NCI-H2081 treated with DMSO at 0.1 percent for 48 hours (cell line): ENCODE measurements around the gene SSBP2.

Experiments
- DNase-seq: peaks from one replicate; lab custom pipeline; 2025; lab: John Stamatoyannopoulos, UW

SSBP2 gene

GRCh38 chr5:81590498-81591384 lies 160.2 kb downstream of the SSBP2 start:
- DNase-seq, result no peak

DNA sequence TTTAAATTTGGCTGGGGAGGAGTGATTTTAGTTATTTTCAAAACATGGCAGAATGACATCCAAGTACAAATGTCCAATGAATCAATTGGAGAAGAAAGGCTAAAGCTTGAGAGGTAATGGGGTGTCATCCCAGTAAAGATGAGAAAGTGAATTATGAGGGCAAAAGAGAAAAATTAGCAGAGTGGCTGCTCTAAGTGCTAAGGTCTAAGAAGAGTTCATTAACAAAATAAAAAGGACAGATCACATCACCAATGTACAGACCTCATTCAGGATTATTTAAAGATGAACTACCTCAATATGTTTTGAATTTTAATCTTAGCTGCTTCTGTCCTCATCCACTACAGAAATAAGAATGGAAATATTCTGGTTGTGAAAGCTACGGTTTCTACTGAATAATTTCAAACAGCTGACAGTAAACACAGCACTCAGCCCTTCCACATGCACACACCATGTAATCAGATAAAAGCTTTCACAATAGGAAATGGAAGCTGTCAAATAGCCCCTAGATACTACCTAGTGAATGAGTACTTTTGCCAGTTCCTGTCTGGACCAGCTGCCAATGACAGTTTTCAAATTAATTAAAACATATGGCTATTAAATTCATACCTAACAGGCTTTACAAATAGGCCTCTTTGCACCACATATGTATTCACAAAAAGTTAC lies 171.5 kb downstream of the SSBP2 start:
- DNase-seq, result peak; percentile 26

DNA sequence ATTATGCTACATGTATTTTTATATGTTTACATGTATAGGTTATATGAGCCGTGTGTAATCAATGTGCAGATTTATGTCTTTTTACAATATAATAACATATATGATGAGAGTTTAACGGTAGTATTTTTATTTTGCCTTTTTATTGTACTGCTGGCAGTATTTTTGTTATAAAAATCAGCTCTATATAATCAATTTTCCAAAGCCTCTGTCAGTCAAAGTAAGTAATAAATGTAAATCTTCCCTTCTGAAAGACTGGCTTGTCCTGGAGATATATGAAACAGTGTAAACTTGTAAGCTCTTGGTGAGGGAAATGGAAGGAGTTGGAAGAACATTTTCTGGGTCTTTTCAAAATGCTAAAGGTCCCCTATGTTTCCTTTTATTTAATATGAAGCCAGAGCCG lies 173.8 kb downstream of the SSBP2 start:
- no peak for DNase-seq

- no peak for DNase-seq
Measured at GRCh38 chr5:81575924-81576323, 175.0 kb downstream of the SSBP2 start.

DNA sequence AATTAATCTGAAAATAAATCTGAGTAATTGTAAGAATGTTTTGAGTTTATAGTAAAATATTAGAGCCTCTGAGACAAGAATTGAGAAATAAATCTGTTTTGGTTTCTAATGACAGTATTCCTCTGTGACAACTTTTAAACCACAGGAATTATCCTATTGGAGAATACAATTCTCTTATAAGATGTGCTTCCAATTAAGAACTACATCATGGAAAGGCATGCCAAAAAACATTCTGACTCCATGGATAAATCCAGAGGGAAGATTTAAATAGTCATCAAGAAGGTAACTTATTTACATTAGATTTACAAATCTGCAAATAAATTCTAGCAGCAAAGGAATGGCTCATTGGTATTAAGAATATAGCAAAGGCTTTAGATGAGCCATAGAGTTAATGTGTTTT lies 178.7 kb downstream of the SSBP2 start:
- no peak for DNase-seq

DNA sequence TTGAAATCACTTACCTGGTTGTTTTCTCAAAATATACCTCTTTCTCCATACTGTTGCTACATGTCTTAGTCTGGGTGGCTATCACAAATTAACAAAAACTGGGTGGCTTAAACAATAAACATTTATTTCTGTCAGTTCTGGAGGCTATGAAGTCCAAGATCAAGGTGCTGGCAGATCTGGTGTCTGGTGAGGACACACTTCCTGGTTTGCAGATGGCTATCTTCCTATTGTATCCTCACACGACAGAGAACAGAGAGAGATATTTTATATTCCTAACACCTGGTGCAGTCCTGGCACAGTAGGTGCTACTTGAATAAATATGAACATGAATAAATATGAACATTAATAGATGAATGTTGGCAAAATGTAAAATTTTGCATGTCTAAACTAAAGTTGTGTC lies 192.7 kb downstream of the SSBP2 start:
- DNase-seq, result no peak

GRCh38 chr5:81556809-81557208 lies 194.1 kb downstream of the SSBP2 start:
- DNase-seq, result no peak

DNA sequence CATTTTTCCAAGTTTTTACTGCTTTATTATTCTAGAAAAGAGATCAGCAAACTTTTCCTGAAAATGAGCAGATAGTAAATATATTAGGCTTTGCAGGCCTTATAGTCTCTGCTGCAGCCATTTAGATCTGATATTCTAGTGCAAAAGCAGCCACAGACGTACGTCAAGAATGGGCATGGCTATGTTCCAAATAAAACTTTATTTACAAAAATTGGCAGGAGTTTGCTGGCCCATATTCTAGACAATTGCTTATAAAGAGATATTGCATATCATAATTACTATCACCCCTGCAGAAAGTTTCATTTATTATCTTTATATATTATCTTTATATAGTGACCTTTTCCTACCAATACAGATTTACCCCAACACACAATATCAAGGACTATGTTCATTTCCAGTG lies 195.0 kb downstream of the SSBP2 start:
- DNase-seq, result no peak

GRCh38 chr5:81554647-81555046 lies 196.2 kb downstream of the SSBP2 start:
- no peak for DNase-seq

- no peak for DNase-seq
Measured at GRCh38 chr5:81553567-81554212, 197.2 kb downstream of the SSBP2 start.

GRCh38 chr5:81552852-81553566 lies 197.9 kb downstream of the SSBP2 start:
- DNase-seq, result no peak

- no peak for DNase-seq
Measured at GRCh38 chr5:81549123-81549522, 201.8 kb downstream of the SSBP2 start.

- DNase-seq, result no peak
Measured at GRCh38 chr5:81547001-81547400, 203.9 kb downstream of the SSBP2 start.

DNA sequence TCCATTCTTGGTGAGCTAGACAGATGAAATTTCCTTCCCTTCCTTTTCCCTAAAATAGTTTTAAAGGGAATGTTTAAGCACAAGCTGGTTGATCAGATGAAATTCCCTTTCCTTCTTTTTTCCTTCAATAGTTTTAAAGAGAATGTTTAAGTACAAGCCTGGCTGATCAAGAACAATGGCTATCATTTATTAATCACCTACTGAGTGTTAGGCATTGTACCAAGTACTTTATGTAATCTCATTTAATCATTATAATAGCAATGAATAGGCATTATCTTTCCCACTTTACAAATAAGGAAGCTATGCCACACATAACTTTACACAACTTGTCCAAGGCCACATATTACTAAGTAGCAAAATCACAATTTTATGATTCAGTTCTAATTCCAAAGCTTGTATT lies 205.0 kb downstream of the SSBP2 start:
- no peak for DNase-seq

GRCh38 chr5:81544351-81545018 lies 206.4 kb downstream of the SSBP2 start:
- no peak for DNase-seq

DNA sequence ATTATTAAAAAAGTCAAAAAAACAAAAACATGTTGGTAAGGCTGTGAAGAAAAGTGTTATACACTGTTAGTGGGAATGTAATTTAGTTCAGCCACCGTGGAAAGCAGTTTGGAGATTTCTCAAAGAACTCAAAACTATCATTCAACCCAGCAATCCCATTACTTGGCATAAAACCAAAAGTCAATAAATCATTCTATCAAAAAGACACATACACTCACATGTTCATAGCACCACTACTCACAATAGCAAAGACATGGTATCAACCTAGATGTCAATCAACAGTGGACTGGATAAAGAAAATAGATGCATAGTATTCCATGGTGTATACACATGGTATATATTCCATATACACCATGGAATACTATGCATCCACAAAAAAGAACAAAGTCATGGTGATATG lies 208.7 kb downstream of the SSBP2 start:
- no peak for DNase-seq

- no peak for DNase-seq
Measured at GRCh38 chr5:81537905-81538547, 212.9 kb downstream of the SSBP2 start.

GRCh38 chr5:81534441-81534840 lies 216.5 kb downstream of the SSBP2 start:
- DNase-seq, result no peak

- no peak for DNase-seq
Measured at GRCh38 chr5:81533629-81534405, 217.1 kb downstream of the SSBP2 start.

GRCh38 chr5:81530919-81531318 lies 220.0 kb downstream of the SSBP2 start:
- no peak for DNase-seq
